Mesothelial cell of epicardium (in vitro differentiated cells): Measurements from ENCODE around the gene SERPINE1. TPM values are rescaled to one million over a fixed set of nuclear protein-coding genes. Genes with fewer than 3 reads are reported as not detected.

ENCODE experiments used
- DNase-seq, 2 experiments: peaks; one replicate each; pipeline ENCODE4 v3.0.0; 2021; ENCODE audit warnings: low spot score in 2 of 2; ENCODE audit not compliant: unreplicated experiment in 2 of 2
- H3K27ac Mint-ChIP-seq: 2 replicates; pipeline ENCODE4 v1.8.0; 2021; ENCODE audit warnings: mixed read lengths
- H3K27me3 Mint-ChIP-seq: 2 replicates; pipeline ENCODE4 v1.8.0; 2021; ENCODE audit warnings: low read depth, mixed read lengths
- H3K36me3 Mint-ChIP-seq: 2 replicates; pipeline ENCODE4 v1.8.0; 2021; ENCODE audit warnings: mixed read lengths
- H3K4me1 Mint-ChIP-seq: 2 replicates; pipeline ENCODE4 v1.8.0; 2021; ENCODE audit warnings: mixed read lengths
- H3K4me3 Mint-ChIP-seq: 2 replicates; pipeline ENCODE4 v1.8.0; 2021; ENCODE audit warnings: mild to moderate bottlenecking, moderate library complexity, mixed read lengths
- H3K9me3 Mint-ChIP-seq: 2 replicates; pipeline ENCODE4 v1.8.0; 2021; ENCODE audit warnings: mixed read lengths
- CTCF ChIP-seq: fragments of 200-600 bp; sonication (generic); IDR thresholded peaks from one replicate; pipeline ENCODE4 v1.5.0; 2021; ENCODE audit warnings: antibody characterized with exemption; ENCODE audit not compliant: unreplicated experiment
- total RNA-seq: library from RNA; stranded (reverse); gene quantifications from 3 replicates; pipeline ENCODE4 v1.2.1, GENCODE V29; 2021

Gene SERPINE1
- total RNA-seq, 1 donor from 2014 or later, result 11.4 TPM

- peaks cover 6% of the 10 kb centered on the region for H3K36me3 Mint-ChIP-seq
- H3K9me3 Mint-ChIP-seq, result no peaks in the 10 kb centered on the region
- no peak overlapping the region for H3K27ac Mint-ChIP-seq
- no peak for DNase-seq
- H3K4me3 Mint-ChIP-seq, result peak overlapping the region; percentile 61
- H3K27me3 Mint-ChIP-seq, result peaks cover 60% of the 10 kb centered on the region
- TF ChIP-seq CTCF, result no peak
- peaks cover 42% of the 10 kb centered on the region for H3K4me1 Mint-ChIP-seq
Observed at GRCh38 chr7:101163279-101164070, 36.6 kb downstream of the SERPINE1 start.

- Mint-ChIP-seq H3K9me3 (no peaks in the 10 kb centered on the region), H3K27ac (no peak overlapping the region), H3K4me3 (peak overlapping the region; percentile 54), H3K27me3 (peaks cover 68% of the 10 kb centered on the region), H3K36me3 (peaks cover 4% of the 10 kb centered on the region), H3K4me1 (peaks cover 45% of the 10 kb centered on the region)
- TF ChIP-seq CTCF, result no peak
- peak; percentile 70 to 80 for DNase-seq
Observed at GRCh38 chr7:101164071-101164840, 37.4 kb downstream of the SERPINE1 start.

GRCh38 chr7:101165075-101165957 lies 38.4 kb downstream of the SERPINE1 start, which contains the start of gene VGF:
VGF (minus strand) TSS chr7:101165569; CDS start chr7:101164843, 726 bp downstream.
- H3K27ac Mint-ChIP-seq, result peak within 1 kb of the TSS; percentile 76
- H3K4me1 Mint-ChIP-seq, result peaks cover 52% of the 10 kb centered on the region
- peak; percentile 87 to 93 for DNase-seq
- H3K4me3 Mint-ChIP-seq, result peak within 1 kb of the TSS; percentile 67
- H3K27me3 Mint-ChIP-seq, result peaks cover 79% of the 10 kb centered on the region
- peaks cover 2% of the 10 kb centered on the region for H3K36me3 Mint-ChIP-seq
- H3K9me3 Mint-ChIP-seq, result no peaks in the 10 kb centered on the region
- TF ChIP-seq CTCF, result no peak

- H3K27ac Mint-ChIP-seq, result no peak overlapping the region
- DNase-seq, result no peak
- H3K4me3 Mint-ChIP-seq, result peak overlapping the region; percentile 67
- peaks cover 87% of the 10 kb centered on the region for H3K27me3 Mint-ChIP-seq
- H3K36me3 Mint-ChIP-seq, result peaks cover 1% of the 10 kb centered on the region
- H3K9me3 Mint-ChIP-seq, result no peaks in the 10 kb centered on the region
- H3K4me1 Mint-ChIP-seq, result peaks cover 52% of the 10 kb centered on the region
- no peak for TF ChIP-seq CTCF
Observed at GRCh38 chr7:101165958-101166647, 39.2 kb downstream of the SERPINE1 start.

GRCh38 chr7:101166648-101166908 lies 39.7 kb downstream of the SERPINE1 start:
- peaks cover 88% of the 10 kb centered on the region for H3K27me3 Mint-ChIP-seq
- no peak overlapping the region for H3K27ac Mint-ChIP-seq
- no peaks in the 10 kb centered on the region for H3K9me3 Mint-ChIP-seq
- H3K4me1 Mint-ChIP-seq, result peaks cover 47% of the 10 kb centered on the region
- H3K36me3 Mint-ChIP-seq, result no peaks in the 10 kb centered on the region
- no peak for DNase-seq
- no peak overlapping the region for H3K4me3 Mint-ChIP-seq
- no peak for TF ChIP-seq CTCF
